Stomach (tissue), 4 donors: ENCODE measurements around the gene RCAN2.

Source experiments
- CTCF ChIP-seq, 7 experiments: fragments of 450-650 bp in 4 of 7; fragments of 200-600 bp in 3 of 7; sonication (generic) in 3 of 7; IDR thresholded peaks; one replicate each; pipeline ENCODE4 v1.5.1; 2016 to 2019; ENCODE audit warnings: antibody characterized with exemption in 7 of 7, control low read depth in 2 of 7, mild to moderate bottlenecking in 1 of 7
- POLR2AphosphoS5 ChIP-seq, 3 donors: sonication (generic); formaldehyde crosslinking; IDR thresholded peaks; one replicate each; pipeline ENCODE4 v1.6.1; 2016; ENCODE audit warnings: antibody characterized with exemption in 3 of 3

GRCh38 chr6:46324706-46325105 lies 166.5 kb downstream of the RCAN2 start:
- TF ChIP-seq CTCF (IDR thresholded peaks at IDR 0.05) (no peak), POLR2AphosphoS5 (IDR thresholded peaks at IDR 0.05) (no peak)
